HG03378 (cell line): ENCODE data around the gene ANKRD60.

Source experiments
- ATAC-seq: cut with Tn5 transposase; IDR thresholded peaks from one replicate; pipeline ENCODE4 v1.9.1; 2021; ENCODE audit warnings: mild to moderate bottlenecking, moderate library complexity; ENCODE audit not compliant: unreplicated experiment

Gene ANKRD60

GRCh38 chr20:58196402-58197184, 31.9 kb downstream of the ANKRD60 start:
- no peak for ATAC-seq

DNA sequence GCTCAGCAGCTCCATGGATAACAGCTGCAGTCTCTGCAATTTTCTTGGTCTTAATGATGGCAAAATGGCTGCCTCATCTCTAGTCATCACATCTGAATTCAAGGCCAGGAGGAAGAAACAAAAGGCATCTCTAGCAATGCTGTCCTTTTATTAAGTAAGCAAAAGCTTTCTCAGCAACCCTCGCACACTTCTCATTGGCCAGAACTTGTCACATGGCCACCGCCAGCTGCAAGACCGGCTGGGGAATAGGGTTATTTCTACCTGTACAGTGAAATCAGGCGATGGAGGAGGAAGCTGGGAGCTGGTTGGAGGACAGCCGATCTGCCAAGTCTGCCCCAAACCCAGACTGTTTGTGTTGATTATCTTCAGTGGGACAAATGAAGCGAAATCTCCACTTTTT, 33.4 kb downstream of the ANKRD60 start:
- no peak for ATAC-seq

DNA sequence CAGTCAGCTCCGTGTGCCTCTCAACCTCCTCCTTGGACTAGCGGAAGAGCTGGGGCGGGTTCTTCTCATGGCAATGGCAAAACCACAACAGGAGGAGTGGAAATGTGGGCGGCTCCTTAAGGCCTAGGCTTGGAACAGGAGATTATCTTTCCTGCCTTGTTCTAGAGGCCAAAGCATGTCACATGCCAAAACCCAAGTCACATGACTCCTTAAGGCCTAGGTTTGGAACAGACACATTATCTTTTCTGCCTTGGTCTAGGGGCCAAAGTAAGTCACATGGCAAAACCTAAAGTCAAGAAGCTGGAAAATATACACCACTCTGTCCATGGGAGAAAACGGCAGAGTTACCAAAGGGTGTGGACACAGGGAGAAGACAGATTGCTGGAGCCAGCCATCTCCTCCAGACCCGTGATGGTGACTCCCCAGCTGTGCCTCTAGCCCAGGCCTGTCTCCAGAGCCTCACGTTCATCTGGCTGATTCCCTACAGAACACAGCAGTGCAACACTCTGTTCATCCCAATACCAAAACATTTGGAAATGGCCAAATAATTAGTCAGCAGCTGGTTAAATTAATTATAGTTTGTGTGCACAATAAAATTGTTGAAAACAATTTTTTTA, 34.2 kb downstream of the ANKRD60 start:
- ATAC-seq: no peak

DNA sequence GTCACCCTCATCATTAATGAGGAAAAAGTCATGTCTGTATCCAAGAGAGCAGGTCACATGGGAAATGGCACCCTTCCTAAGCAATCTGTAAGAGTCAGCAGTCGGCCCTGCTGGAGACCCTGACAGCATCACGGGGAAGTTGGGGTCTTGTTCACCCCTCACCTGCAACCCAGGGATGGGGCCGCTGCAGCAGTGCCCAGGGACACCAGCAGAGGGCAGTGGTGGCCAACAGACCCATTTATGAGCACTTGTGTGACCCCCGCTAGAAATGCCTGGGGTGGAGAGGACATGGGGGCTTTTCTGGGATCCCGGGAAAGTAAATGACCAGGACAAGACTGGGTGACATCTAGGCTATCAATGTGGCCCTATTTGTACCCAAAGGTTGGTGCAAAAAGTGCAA, 35.9 kb downstream of the ANKRD60 start:
- ATAC-seq: no peak

DNA sequence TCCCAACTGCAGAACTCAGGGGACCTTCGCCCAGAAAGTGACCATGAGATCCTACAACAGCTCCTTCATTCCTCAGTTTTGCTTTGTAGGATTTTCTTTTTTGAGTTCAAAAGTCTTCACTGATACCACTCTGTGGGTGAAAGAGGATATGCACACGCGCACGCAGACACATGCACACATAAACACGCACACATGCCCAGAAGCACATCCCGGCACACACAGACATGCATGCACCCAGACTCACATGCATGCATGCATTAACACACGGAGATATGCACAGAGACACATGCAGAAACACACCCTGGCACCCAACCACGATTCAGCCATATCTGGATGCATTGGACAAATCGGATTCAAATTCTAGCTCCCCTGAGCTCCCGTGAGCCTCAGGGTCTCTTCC, 36.4 kb downstream of the ANKRD60 start:
- no peak for ATAC-seq

DNA sequence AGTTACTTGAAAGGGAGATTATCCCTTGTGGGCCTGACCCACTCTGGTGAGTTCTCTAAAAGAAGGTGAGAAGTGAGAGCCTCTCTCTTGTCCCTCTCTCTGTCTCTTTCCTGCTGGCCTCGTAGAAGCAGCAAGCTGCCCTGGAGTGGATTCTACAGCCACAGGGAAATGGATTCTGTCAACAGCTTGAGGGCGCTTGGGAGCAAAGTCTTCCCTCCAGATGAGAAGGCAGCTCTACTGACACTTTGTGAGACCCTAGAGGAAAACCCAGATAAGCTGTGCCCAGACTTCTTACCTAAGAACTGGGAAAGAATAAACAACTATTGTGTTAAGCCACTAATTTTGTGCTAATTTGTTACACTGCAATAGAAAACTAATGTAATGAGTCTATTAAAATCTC, 39.9 kb downstream of the ANKRD60 start:
- no peak for ATAC-seq

DNA sequence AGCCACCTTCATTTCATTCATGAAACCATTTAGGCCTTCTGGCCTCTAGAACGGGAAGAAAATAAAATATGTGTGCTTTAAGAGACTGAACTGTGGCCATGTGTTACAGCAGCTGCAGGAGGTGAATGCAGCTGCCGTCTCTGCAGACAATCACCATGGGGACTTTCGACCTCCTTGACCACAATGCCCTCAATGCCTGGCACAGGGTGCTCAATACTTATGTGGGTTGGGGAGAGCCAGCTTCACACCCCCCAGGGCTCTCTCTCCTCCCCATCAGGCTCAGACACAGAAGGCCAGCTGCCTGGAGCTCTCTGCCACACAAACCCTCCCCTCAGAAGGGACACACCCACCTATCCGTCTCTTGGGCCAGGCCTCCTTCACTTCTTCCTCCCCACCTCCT, 43.5 kb downstream of the ANKRD60 start:
- no peak for ATAC-seq

DNA sequence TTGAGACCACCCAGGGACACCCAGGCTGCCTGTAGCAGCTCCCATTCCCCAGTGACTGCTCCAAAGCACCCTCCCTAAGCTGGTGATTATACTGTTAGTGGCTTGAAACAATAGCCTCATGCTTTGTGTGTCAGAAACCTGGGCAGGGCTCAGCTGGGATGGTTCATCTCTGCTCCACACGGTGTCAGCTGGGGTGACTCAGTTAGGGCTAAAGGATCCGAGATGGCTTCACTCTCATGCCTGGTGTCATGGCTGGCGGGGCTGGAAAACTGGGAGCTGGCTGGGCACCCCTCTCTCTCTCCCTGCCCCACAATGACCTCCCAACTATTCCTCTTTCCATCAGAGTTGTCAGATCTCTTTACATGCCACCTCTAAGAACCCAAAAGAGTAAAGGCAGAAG, 44.4 kb downstream of the ANKRD60 start:
- no peak for ATAC-seq

GRCh38 chr20:58182521-58183140, 45.8 kb downstream of the ANKRD60 start:
- no peak for ATAC-seq

DNA sequence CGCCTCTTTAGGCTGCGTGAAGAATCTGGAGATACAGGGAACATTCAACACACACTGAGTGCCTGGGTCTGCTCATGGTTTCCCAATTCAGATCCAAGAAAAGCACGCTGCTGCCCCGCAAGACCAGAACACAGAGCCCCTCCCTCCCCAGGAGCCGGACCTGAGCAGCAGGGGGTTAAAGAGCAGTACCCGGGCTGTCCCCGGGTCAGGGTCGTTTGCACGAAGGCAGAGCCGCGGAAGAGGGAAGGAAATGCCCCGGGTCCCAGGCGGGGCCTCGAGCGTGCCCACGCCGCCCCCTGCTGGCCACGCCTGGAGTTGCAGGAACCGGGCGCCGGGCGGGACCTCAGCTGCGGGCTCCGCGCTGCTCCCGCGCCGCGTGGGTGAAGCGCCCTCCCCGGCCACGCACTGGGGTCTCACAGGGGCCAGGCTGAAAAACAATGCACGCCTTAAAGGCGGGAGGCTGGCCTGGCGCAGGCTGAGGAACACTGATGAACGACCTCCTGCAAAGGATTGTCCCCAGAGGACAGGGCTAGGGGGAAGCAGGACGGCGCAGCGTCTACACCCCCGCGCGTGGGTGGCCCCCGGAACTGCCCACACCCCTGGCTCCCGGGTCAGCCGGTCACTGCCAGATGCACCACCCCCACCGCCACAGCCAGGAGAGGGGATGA, 48.9 kb downstream of the ANKRD60 start:
- ATAC-seq: no peak

DNA sequence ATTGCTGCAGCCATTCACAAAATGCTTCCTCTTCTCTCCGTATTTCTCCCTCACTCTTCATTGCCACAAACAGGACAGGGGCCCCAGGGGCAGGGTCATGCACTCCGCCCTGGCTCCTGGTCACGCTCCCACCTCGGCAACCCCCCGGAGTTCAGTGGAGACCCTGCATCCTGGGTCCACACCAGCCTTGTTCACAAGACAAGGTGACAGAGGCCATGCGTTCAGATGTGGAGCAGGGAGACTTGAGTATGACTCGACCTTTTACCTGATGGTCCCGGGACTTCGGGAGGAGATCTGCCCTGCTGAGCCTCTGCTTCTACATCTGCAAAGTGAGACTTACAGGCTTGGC, 49.4 kb downstream of the ANKRD60 start:
- no peak for ATAC-seq

- ATAC-seq: no peak
Observed at GRCh38 chr20:58177799-58178198, 50.7 kb downstream of the ANKRD60 start.

DNA sequence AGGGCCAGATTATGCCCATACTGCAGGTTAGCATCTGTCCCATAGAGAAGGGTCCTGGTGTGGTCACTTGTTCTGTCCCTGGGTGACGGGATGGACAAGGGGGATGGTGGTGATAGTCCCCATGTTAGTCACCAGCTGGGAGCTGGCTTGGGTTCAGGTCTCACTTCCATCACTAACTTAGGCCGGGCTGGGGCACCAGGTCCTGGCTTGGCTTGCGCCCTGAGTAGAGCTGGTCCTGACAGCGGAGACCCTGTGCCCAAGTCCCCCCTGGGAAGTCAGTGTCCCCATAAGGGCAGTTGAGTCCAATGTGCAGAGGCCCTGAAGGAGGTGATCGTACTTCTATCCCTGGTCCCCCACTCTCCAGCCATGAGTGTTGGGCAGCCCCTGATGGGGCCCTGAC, 52.6 kb downstream of the ANKRD60 start:
- ATAC-seq: no peak

DNA sequence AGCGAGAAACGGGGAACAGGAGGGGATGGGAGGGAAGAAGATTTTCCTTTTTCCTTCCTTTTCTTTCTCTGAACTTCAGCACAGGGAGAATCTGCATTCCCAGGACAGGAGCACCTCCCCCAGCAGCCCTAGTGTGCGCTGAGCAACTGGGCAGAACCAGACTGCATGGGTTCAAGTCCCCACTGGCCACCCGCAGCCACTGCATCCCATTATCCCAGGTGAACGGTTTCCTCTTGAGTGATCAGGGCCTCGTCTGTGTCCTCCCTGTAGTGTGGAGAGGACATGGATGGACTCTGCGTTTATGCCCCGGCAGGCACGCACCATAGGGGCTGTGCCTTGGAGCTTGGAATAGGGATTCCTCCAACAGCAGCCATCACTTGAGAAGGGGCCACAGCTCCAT, 53.0 kb downstream of the ANKRD60 start:
- ATAC-seq: no peak

DNA sequence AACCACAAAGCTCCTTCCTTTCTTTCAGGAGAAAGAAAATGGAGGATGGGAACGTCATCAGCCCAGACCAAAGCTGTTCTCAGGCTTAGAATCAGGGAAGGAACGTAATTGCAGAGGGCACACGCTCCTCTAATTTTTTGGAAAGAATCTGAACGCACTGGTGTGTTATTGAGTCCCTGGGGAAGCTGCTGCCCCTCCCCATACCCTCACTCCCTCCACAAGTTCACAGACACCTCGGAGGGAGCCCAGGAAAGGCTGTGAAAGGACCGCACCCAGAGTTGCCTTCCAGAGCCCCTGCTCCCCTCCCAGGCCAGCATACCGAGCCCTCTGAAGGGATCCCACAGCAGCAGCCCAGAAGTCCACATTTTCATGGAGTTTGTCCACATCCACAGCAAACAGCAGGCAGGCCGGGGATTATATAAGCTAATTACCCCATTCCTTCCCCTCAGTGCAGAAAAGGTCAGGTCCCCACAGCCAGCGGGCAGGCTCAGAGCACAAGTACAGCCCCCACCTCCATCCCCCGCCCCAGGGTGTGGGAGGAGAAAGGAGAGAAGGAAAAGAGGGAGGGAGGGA, 53.7 kb downstream of the ANKRD60 start:
- ATAC-seq: no peak

- ATAC-seq: no peak
Observed at GRCh38 chr20:58173930-58174707, 54.3 kb downstream of the ANKRD60 start.

GRCh38 chr20:58173091-58173490, 55.4 kb downstream of the ANKRD60 start:
- no peak for ATAC-seq

- no peak for ATAC-seq
Observed at GRCh38 chr20:58171796-58172425, 56.5 kb downstream of the ANKRD60 start.

DNA sequence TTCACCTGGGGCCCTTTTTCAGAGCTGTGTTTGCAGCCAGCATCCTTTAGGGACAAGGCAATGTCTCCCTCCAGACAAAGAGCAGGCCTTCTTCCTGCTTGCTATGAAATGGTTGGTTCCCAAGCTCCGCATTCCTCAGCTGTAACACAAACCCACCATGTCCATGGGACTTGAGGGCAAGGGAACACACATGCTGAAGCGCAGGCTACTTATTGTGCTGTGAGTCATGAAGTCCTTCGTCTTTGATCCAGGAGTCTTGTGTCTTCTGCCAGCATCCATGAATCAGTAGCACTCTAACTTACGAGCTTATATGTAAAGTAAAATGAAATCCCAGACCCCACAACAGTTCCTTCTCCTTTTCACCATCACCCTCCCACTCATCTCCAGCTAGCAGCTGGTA, 59.0 kb downstream of the ANKRD60 start:
- ATAC-seq: no peak

- ATAC-seq: no peak
Observed at GRCh38 chr20:58168843-58169242, 59.6 kb downstream of the ANKRD60 start.
